GM12878 (cell line): ENCODE results near the gene ESPNL. TPM values are rescaled to one million over a fixed set of nuclear protein-coding genes. Genes with fewer than 3 reads are reported as not detected.

Source experiments
- CBFB ChIP-seq: IDR thresholded peaks from 2 replicates; pipeline ENCODE4 v1.6.1; 2016; ENCODE audit warnings: antibody characterized with exemption, low read depth
- CBX3 ChIP-seq: fragments of 200-600 bp; sonication (generic); IDR thresholded peaks from 2 replicates; pipeline ENCODE4 v1.6.1; 2016; ENCODE audit warnings: low read depth, borderline replicate concordance
- CTCF ChIP-seq, 3 experiments: IDR thresholded peaks in 2 of 3; conservative IDR thresholded peaks in 1 of 3; 2 replicates each; pipeline ENCODE4 v1.5.1; 2011; ENCODE audit warnings: low read depth in 3 of 3, low read length in 3 of 3, mild to moderate bottlenecking in 3 of 3, control low read depth in 2 of 3, moderate library complexity in 2 of 3, inconsistent platforms in 1 of 3, mixed read lengths in 1 of 3; ENCODE audit not compliant: control insufficient read depth in 2 of 3, insufficient read depth in 1 of 3; ENCODE audit errors: extremely low read depth in 1 of 3
- EP300 ChIP-seq, 2 experiments: fragments of 150-350 bp in 1 of 2; IDR thresholded peaks; 2 replicates each; pipeline ENCODE4 v1.6.1; 2011 to 2012; ENCODE audit warnings: low read depth in 2 of 2, low read length in 2 of 2, borderline replicate concordance in 1 of 2, improper control_type of control experiment in 1 of 2, inconsistent platforms in 1 of 2; ENCODE audit not compliant: control insufficient read depth in 1 of 2
- MAX ChIP-seq: IDR thresholded peaks from 2 replicates; pipeline ENCODE4 v1.6.1; 2012; ENCODE audit warnings: low read depth, low read length, improper control_type of control experiment
- PAX5 ChIP-seq: IDR thresholded peaks from 2 replicates; pipeline ENCODE4 v1.6.1; 2011; ENCODE audit warnings: low read depth, low read length, borderline replicate concordance
- RBBP5 ChIP-seq: fragments of 200-600 bp; sonication (generic); conservative IDR thresholded peaks from 2 replicates; pipeline ENCODE4 v1.6.1; 2016
- SMC3 ChIP-seq: IDR thresholded peaks from 2 replicates; pipeline ENCODE4 v1.6.1; 2011; ENCODE audit warnings: low read length, improper control_type of control experiment, borderline replicate concordance
- WRNIP1 ChIP-seq: IDR thresholded peaks from 2 replicates; pipeline ENCODE4 v1.6.1; 2011; ENCODE audit warnings: low read depth, low read length, improper control_type of control experiment, borderline replicate concordance
- ZBTB11 ChIP-seq: fragments of 450-650 bp; formaldehyde crosslinking; IDR thresholded peaks from 2 replicates; pipeline ENCODE4 v1.5.0; 2022; ENCODE audit warnings: mild to moderate bottlenecking, missing genetic modification characterization
- polyA plus RNA-seq, 11 experiments: library from polyadenylated mRNA; depleted of rRNA in 4 of 11; unstranded in 6 of 11; stranded (reverse) in 5 of 11; fragments of >200 nt; fragmentation: Nextera tagmentation in 4 of 11; fragmentation: Illumina TruSeq in 1 of 11; extraction: Ambion mirVana in 4 of 11; extraction: Trizol in 1 of 11; gene quantifications; 1 replicate in 1 of 11; 2 replicates in 10 of 11; pipeline versions ENCODE4 v1.2.1 to v1.2.3, GENCODE V29; 2011 to 2016; ENCODE audit warnings: inconsistent platforms in 2 of 11, missing spikeins in 2 of 11, low read depth in 1 of 11
- total RNA-seq, 4 experiments: library from RNA; depleted of rRNA in 3 of 4; stranded (reverse); fragments of >200 nt in 3 of 4; fragmentation: Illumina TruSeq in 1 of 4; extraction: Trizol in 1 of 4; gene quantifications; 2 replicates each; pipeline versions ENCODE4 v1.2.1 to v1.2.3, GENCODE V29; 2013 to 2021
- TF ChIP-seq, protein P1 (sequence below): fragments of 450-650 bp; IDR thresholded peaks from 2 replicates; pipeline ENCODE4 v1.6.1; 2017; ENCODE audit warnings: mild to moderate bottlenecking, moderate library complexity

ESPNL gene
- total and polyA plus RNA-seq, 10 of the 15 experiments (the other 5 are each of a cell fraction or from before 2014, with no cell fraction given) = 0.05 to 0.94 (median 0.36) TPM; not detected in 3

- TF ChIP-seq ZBTB11 (CRISPR knock-in tag) = no peak
- no peak for TF ChIP-seq CTCF (IDR thresholded peaks at IDR 0.05 in 2 of 3, conservative IDR thresholded peaks at IDR 0.05 in 1 of 3; ENCODE audit: control insufficient read depth in 2 of 3, extremely low read depth in 1 of 3, insufficient read depth in 1 of 3, low read depth in 3 of 3, low read length in 3 of 3)
- no peak for TF ChIP-seq WRNIP1
- no peak for TF ChIP-seq CBX3
- TF ChIP-seq PAX5 = no peak
- TF ChIP-seq CBFB = no peak
- TF ChIP-seq MAX = no peak
- TF ChIP-seq, protein P1, sequence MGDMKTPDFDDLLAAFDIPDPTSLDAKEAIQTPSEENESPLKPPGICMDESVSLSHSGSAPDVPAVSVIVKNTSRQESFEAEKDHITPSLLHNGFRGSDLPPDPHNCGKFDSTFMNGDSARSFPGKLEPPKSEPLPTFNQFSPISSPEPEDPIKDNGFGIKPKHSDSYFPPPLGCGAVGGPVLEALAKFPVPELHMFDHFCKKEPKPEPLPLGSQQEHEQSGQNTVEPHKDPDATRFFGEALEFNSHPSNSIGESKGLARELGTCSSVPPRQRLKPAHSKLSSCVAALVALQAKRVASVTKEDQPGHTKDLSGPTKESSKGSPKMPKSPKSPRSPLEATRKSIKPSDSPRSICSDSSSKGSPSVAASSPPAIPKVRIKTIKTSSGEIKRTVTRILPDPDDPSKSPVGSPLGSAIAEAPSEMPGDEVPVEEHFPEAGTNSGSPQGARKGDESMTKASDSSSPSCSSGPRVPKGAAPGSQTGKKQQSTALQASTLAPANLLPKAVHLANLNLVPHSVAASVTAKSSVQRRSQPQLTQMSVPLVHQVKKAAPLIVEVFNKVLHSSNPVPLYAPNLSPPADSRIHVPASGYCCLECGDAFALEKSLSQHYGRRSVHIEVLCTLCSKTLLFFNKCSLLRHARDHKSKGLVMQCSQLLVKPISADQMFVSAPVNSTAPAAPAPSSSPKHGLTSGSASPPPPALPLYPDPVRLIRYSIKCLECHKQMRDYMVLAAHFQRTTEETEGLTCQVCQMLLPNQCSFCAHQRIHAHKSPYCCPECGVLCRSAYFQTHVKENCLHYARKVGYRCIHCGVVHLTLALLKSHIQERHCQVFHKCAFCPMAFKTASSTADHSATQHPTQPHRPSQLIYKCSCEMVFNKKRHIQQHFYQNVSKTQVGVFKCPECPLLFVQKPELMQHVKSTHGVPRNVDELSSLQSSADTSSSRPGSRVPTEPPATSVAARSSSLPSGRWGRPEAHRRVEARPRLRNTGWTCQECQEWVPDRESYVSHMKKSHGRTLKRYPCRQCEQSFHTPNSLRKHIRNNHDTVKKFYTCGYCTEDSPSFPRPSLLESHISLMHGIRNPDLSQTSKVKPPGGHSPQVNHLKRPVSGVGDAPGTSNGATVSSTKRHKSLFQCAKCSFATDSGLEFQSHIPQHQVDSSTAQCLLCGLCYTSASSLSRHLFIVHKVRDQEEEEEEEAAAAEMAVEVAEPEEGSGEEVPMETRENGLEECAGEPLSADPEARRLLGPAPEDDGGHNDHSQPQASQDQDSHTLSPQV = no peak
- no peak for TF ChIP-seq EP300 (IDR thresholded peaks at IDR 0.05; ENCODE audit: borderline replicate concordance in 1 of 2, control insufficient read depth in 1 of 2, low read depth in 2 of 2, low read length in 2 of 2)
- no peak for TF ChIP-seq SMC3
- no peak for TF ChIP-seq RBBP5
Measured at GRCh38 chr2:238129166-238130010, 29.2 kb downstream of the ESPNL start (continued).
